PC-3 (cell line): Measurements from ENCODE around the gene UBQLN4. TPM values are rescaled to one million over a fixed set of nuclear protein-coding genes. Genes with fewer than 3 reads are reported as not detected.
"Not testable (repeated sequence)": the region's sequence is repeated elsewhere in the genome, so short reads cannot be mapped to it uniquely, and the experiment has no call there.

Experiments used
- ATAC-seq: fragments of 200-7000 bp; cut with Tn5 transposase; 2 replicates; pipeline ENCODE4 v1.9.1; 2020; ENCODE audit warnings: mild to moderate bottlenecking, moderate library complexity
- BruUV-seq: library from RNA; stranded (reverse); fragments of 400-500 nt; replicated peaks from 2 replicates; lab custom pipeline; 2021; lab: Mats Ljungman, UMichigan
- CTCF ChIA-PET: fragments of 300-600 bp; sonication (Branson Sonifier 250); formaldehyde crosslinking; loops from one replicate; lab custom pipeline; 2022; ENCODE audit warnings: antibody characterized with exemption; lab: Charles Lee
- POLR2A ChIA-PET: fragments of 300-600 bp; sonication (Branson Sonifier 250); formaldehyde crosslinking; loops from one replicate; lab custom pipeline; 2022; ENCODE audit warnings: antibody characterized with exemption; ENCODE audit not compliant: unreplicated experiment; lab: Charles Lee
- DNase-seq: peaks from one replicate; pipeline ENCODE4 v3.0.0-alpha.2; 2015
- H2AFZ ChIP-seq: fragments of 300-600 bp; sonication (generic); 2 replicates; pipeline ENCODE4 v1.6.0; 2016; ENCODE audit warnings: antibody characterized with exemption, low read length
- H3F3A ChIP-seq: fragments of 300-600 bp; sonication (generic); one replicate; pipeline ENCODE4 v1.6.0; 2017; ENCODE audit warnings: antibody characterized with exemption, low read length, control low read depth, mild to moderate bottlenecking; ENCODE audit not compliant: unreplicated experiment
- H3K27ac ChIP-seq: fragments of 300-600 bp; sonication (generic); 2 replicates; pipeline ENCODE4 v1.5.1; 2016; ENCODE audit warnings: mild to moderate bottlenecking, low read length
- H3K27me3 ChIP-seq: fragments of 300-600 bp; sonication (generic); 2 replicates; pipeline ENCODE4 v1.6.1; 2016; ENCODE audit warnings: low read length, mixed read lengths
- H3K36me3 ChIP-seq: fragments of 300-600 bp; sonication (generic); 2 replicates; pipeline ENCODE4 v1.6.1; 2016; ENCODE audit warnings: low read depth, mixed run types, low read length, mixed read lengths
- H3K4me1 ChIP-seq: fragments of 300-600 bp; sonication (generic); 2 replicates; pipeline ENCODE4 v1.5.1; 2016; ENCODE audit warnings: low read length; ENCODE audit not compliant: insufficient read depth
- H3K4me2 ChIP-seq: fragments of 300-600 bp; sonication (generic); 2 replicates; pipeline ENCODE4 v1.6.0; 2016; ENCODE audit warnings: low read length
- H3K4me3 ChIP-seq: fragments of 300-600 bp; sonication (generic); 2 replicates; pipeline ENCODE4 v1.5.1; 2016; ENCODE audit warnings: mild to moderate bottlenecking, low read length, mixed read lengths
- H3K79me2 ChIP-seq: fragments of 300-600 bp; sonication (generic); 2 replicates; pipeline ENCODE4 v1.6.1; 2017; ENCODE audit warnings: low read length, mixed read lengths
- H3K9ac ChIP-seq: fragments of 300-600 bp; sonication (generic); 2 replicates; pipeline ENCODE4 v1.6.0; 2016; ENCODE audit warnings: mild to moderate bottlenecking, low read length
- H3K9me2 ChIP-seq: fragments of 300-600 bp; sonication (generic); replicated peaks from 2 replicates; pipeline ENCODE4 v1.6.1; 2016; ENCODE audit warnings: mixed run types, low read length, mixed read lengths
- H3K9me3 ChIP-seq: fragments of 300-600 bp; sonication (generic); 2 replicates; pipeline ENCODE4 v1.6.1; 2016; ENCODE audit warnings: low read length, mixed read lengths
- H4K20me1 ChIP-seq: fragments of 300-600 bp; sonication (generic); 2 replicates; pipeline ENCODE4 v1.6.1; 2016; ENCODE audit warnings: low read length, mixed read lengths
- EZH2 ChIP-seq: fragments of 300-600 bp; sonication (generic); IDR thresholded peaks from one replicate; pipeline ENCODE4 v1.6.1; 2017; ENCODE audit warnings: antibody characterized with exemption, mild to moderate bottlenecking, low read length; ENCODE audit not compliant: unreplicated experiment
- EZH2phosphoT487 ChIP-seq: fragments of 300-600 bp; sonication (generic); IDR thresholded peaks from 2 replicates; pipeline ENCODE4 v1.6.1; 2018; ENCODE audit warnings: mild to moderate bottlenecking, antibody characterized with exemption, low read length, borderline replicate concordance
- intact Hi-C: fragments of 100-400 bp; cut with micrococcal nuclease; formaldehyde crosslinking; loops from 2 replicates; pipeline ENCODE4 v1.9.0; 2023
- total RNA-seq: library from RNA; depleted of rRNA; stranded (reverse); fragments of >200 nt; gene quantifications from 2 replicates; pipeline ENCODE4 v1.2.3, GENCODE V29; 2014
- TF ChIP-seq, protein P1 (sequence below): fragments of 300-600 bp; sonication (generic); conservative IDR thresholded peaks from 2 replicates; pipeline ENCODE4 v1.5.1; 2017; ENCODE audit warnings: antibody characterized with exemption, low read depth, mild to moderate bottlenecking, low read length

UBQLN4 gene
- total RNA-seq, 1 experiment from 2014 or later: 45.4 TPM

DNA sequence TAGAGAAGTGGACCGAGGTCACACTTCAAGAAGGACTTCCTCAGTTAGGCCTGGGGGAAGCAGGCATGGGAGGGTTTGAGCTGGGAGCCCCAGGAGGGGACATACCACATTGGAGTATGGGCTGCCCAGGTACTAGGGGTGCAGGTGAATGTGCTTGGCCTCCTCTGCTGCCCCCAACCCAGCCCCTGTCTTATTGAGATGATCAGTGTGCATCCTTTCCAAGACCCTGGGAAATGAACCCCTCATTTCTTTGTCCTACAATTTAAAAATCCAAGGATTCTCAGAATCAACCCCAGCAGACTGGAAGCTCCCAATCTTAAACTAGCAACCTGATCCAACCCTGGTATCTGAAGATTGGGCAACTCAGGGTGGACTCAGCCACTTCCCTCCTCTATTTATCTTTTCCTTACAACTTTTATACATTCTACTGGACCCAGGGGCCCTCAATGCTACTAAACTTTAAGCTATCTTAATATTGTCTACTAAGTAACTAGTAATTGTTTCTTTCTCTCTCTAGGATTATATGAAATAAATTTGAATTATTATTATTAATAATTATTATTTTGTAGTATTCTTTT, 19.6 kb upstream of the UBQLN4 start:
- DNase-seq: no peak
- TF ChIP-seq, protein P1, sequence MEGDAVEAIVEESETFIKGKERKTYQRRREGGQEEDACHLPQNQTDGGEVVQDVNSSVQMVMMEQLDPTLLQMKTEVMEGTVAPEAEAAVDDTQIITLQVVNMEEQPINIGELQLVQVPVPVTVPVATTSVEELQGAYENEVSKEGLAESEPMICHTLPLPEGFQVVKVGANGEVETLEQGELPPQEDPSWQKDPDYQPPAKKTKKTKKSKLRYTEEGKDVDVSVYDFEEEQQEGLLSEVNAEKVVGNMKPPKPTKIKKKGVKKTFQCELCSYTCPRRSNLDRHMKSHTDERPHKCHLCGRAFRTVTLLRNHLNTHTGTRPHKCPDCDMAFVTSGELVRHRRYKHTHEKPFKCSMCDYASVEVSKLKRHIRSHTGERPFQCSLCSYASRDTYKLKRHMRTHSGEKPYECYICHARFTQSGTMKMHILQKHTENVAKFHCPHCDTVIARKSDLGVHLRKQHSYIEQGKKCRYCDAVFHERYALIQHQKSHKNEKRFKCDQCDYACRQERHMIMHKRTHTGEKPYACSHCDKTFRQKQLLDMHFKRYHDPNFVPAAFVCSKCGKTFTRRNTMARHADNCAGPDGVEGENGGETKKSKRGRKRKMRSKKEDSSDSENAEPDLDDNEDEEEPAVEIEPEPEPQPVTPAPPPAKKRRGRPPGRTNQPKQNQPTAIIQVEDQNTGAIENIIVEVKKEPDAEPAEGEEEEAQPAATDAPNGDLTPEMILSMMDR: no peak
- TF ChIP-seq EZH2phosphoT487: no peak
- TF ChIP-seq EZH2: no peak
- Histone ChIP-seq H3K4me1 (no peaks in the 10 kb centered on the region), H3K27ac (no peak overlapping the region), H3K4me2 (no peak overlapping the region), H3F3A (peaks cover 3% of the 10 kb centered on the region), H4K20me1 (no peaks in the 10 kb centered on the region), H3K36me3 (peaks cover 13% of the 10 kb centered on the region), H3K9me2 (no peaks in the 10 kb centered on the region), H3K9ac (no peak overlapping the region), H2AFZ (no peak overlapping the region), H3K79me2 (no peaks in the 10 kb centered on the region), H3K4me3 (no peak overlapping the region), H3K9me3 (no peaks in the 10 kb centered on the region), H3K27me3 (no peaks in the 10 kb centered on the region)
- ChIA-PET CTCF (interaction anchor here (0.5 kb wide), 1 partner anchor 152 kb away, joined by 5 read pairs; no protein-coding TSS in a partner anchor), POLR2A (no interaction called here)
- intact Hi-C loops: no loop called here
- ATAC-seq: no peak
- no TSS peak for BruUV-seq

DNA sequence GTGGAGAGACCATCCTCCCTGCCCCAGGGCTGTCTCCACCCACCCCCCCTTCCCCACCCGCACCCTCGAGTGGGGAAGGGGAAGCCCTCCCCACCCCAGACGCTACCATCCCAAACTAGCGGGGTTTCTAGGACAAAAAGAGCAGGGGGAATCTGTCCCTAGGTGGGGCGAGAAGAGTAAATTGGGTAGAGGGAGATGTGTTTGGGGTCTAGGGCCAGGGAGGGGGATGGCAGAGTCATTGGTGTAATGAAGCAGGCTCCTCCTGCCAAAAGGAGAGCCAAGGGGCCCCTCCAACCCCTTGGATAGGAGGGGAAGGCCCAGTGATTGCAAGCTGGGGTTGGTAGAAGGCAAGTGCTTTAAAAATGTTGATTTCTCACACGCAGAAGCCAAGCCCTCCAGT, 18.7 kb upstream of the UBQLN4 start:
- Histone ChIP-seq H3K4me1 (no peaks in the 10 kb centered on the region; the same call in 1 of the 2 replicates), H3K4me2 (no peak overlapping the region), H3K9me3 (no peaks in the 10 kb centered on the region), H3K9ac (no peak overlapping the region), H3K27me3 (no peaks in the 10 kb centered on the region), H3K79me2 (no peaks in the 10 kb centered on the region), H3K27ac (no peak overlapping the region), H3K9me2 (no peaks in the 10 kb centered on the region), H3K36me3 (peaks cover 10% of the 10 kb centered on the region), H3F3A (peaks cover 3% of the 10 kb centered on the region), H4K20me1 (no peaks in the 10 kb centered on the region), H2AFZ (no peak overlapping the region), H3K4me3 (no peak overlapping the region)
- ATAC-seq (no peak), DNase-seq (no peak)
- ChIA-PET POLR2A (no interaction called here), CTCF (no interaction called here)
- BruUV-seq: no TSS peak
- intact Hi-C loops: no loop called here
- TF ChIP-seq EZH2phosphoT487 (no peak), EZH2 (no peak)
- TF ChIP-seq, protein P1: no peak

DNA sequence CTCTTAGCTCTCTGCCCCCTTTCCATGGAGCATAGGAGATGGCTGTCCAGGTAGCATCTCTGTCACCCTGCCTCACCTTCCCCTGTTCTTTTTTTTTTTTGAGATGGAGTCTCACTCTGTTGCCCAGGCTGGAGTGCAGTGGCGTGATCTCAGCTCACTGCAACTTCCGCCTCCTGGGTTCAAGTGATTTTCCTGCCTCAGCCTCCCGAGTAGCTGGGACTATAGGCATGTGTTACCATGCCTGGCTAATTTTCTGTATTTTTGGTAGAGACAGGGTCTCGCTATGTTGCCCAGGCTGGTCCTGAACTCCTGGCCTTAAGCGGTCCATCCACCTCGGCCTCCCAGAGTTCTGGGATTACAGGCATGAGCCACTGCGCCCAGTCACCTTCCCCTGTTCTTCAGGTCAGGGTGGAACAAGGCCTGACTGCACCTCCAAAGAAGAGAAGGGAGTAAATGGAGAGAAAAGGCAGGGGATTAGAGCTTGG, 17.8 kb upstream of the UBQLN4 start:
- BruUV-seq, H3K79me2 ChIP-seq, H3F3A ChIP-seq, ATAC-seq, H2AFZ ChIP-seq, H3K27me3 ChIP-seq, intact Hi-C loops, H3K27ac ChIP-seq, H3K9me3 ChIP-seq, POLR2A ChIA-PET, H3K4me3 ChIP-seq, H3K36me3 ChIP-seq, DNase-seq, H3K9ac ChIP-seq, H4K20me1 ChIP-seq, H3K9me2 ChIP-seq, CTCF ChIA-PET, H3K4me2 ChIP-seq, H3K4me1 ChIP-seq: not testable (repeated sequence)
